Measurements from ENCODE around the gene SLC66A3. TPM values are rescaled to one million over a fixed set of nuclear protein-coding genes. Genes with fewer than 3 reads are reported as not detected.

The SLC66A3 gene
- total RNA-seq, 1 experiment from 2014 or later, result 19.2 TPM

DNA sequence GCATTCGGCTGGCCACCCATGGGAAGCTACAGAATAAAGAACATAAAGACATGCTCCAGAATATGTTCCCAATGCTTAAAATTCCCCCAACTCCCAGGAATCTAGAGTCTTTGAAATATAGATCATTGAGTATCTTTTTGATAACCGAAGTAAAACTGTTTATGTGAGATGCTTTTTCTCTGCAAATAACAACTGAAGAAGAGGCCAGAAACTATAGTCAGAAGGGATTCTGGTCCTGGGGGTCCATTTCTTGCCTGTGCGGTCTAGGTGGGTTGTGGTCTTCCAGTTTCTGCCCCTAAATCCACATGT lies 30.6 kb upstream of the SLC66A3 start:
- intact Hi-C loops (cut with micrococcal nuclease), result loop anchor here (1.0 to 2.0 kb wide), 2 partner anchors 214 to 289 kb away; partner anchors contain the start of gene KCNF1
- Histone ChIP-seq H3K79me2 (ENCODE audit: low read length) (no peaks in the 10 kb centered on the region), H3K36me3 (ENCODE audit: low read depth, low read length) (no peaks in the 10 kb centered on the region), H3K4me2 (ENCODE audit: low read length) (0 out of 2 replicates have a peak overlapping the region, but pooled peaks have one; percentile 58), H3K27me3 (ENCODE audit: low read length) (no peaks in the 10 kb centered on the region), H2AFZ (ENCODE audit: low read length) (peak overlapping the region; percentile 70), H3K4me1 (ENCODE audit: insufficient read depth, low read length) (peaks cover 13% of the 10 kb centered on the region), H3K9me3 (ENCODE audit: low read length) (no peaks in the 10 kb centered on the region), H3F3A (ENCODE audit: low read length, unreplicated experiment) (no peaks in the 10 kb centered on the region), H3K27ac (ENCODE audit: low read length) (no peak overlapping the region), H3K9ac (ENCODE audit: low read length) (no peak overlapping the region), H3K9me2 (replicated peaks; ENCODE audit: low read length) (no peaks in the 10 kb centered on the region), H4K20me1 (ENCODE audit: low read length) (no peaks in the 10 kb centered on the region), H3K4me3 (ENCODE audit: low read length) (no peak overlapping the region)
- DNase-seq (no peak), ATAC-seq (no peak)
- no TSS peak for BruUV-seq (replicated peaks)
- TF ChIP-seq EZH2 (IDR thresholded peaks at IDR 0.05; ENCODE audit: low read length, unreplicated experiment) (no peak), EZH2phosphoT487 (IDR thresholded peaks at IDR 0.05; ENCODE audit: borderline replicate concordance, low read length) (no peak)
- TF ChIP-seq, protein P1, sequence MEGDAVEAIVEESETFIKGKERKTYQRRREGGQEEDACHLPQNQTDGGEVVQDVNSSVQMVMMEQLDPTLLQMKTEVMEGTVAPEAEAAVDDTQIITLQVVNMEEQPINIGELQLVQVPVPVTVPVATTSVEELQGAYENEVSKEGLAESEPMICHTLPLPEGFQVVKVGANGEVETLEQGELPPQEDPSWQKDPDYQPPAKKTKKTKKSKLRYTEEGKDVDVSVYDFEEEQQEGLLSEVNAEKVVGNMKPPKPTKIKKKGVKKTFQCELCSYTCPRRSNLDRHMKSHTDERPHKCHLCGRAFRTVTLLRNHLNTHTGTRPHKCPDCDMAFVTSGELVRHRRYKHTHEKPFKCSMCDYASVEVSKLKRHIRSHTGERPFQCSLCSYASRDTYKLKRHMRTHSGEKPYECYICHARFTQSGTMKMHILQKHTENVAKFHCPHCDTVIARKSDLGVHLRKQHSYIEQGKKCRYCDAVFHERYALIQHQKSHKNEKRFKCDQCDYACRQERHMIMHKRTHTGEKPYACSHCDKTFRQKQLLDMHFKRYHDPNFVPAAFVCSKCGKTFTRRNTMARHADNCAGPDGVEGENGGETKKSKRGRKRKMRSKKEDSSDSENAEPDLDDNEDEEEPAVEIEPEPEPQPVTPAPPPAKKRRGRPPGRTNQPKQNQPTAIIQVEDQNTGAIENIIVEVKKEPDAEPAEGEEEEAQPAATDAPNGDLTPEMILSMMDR (conservative IDR thresholded peaks at IDR 0.05; ENCODE audit: low read depth, low read length), result no peak
- ChIA-PET POLR2A (ENCODE audit: unreplicated experiment) (no interaction called here), CTCF (interaction anchor here (1.0 to 2.0 kb wide), 4 partner anchors 8 to 295 kb away, joined by 4 to 16 read pairs (median 7); a partner anchor contains a TSS)

DNA sequence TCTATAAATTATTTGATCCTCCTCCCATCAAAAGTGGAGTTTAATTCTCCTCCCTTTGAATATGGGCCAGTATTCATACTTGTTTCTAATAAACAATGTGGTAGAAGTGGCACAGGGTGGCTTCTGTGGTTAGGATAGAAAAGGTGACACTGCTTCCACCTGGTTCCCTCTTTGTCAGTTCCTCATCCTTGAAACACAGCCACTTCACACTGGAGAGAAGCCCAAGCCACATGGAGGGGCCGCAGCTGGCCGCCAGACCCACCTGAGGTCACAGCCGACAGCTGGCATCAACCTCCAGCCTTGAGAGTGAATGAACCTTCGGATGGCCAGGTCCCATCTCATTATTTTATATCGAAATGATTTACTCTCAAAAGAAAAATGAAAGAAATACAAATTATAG lies 27.5 kb upstream of the SLC66A3 start:
- no peak overlapping the region for H2AFZ ChIP-seq (ENCODE audit: low read length)
- no peaks in the 10 kb centered on the region for H3K9me2 ChIP-seq (replicated peaks; ENCODE audit: low read length)
- CTCF ChIA-PET, result no interaction called here
- H3K36me3 ChIP-seq (ENCODE audit: low read depth, low read length), result no peaks in the 10 kb centered on the region
- H3K9ac ChIP-seq (ENCODE audit: low read length), result no peak overlapping the region
- no peaks in the 10 kb centered on the region for H3K27me3 ChIP-seq (ENCODE audit: low read length)
- peaks cover 21% of the 10 kb centered on the region for H3K4me1 ChIP-seq (ENCODE audit: insufficient read depth, low read length)
- no peaks in the 10 kb centered on the region for H4K20me1 ChIP-seq (ENCODE audit: low read length)
- no peaks in the 10 kb centered on the region for H3K9me3 ChIP-seq (ENCODE audit: low read length)
- intact Hi-C loops (cut with micrococcal nuclease), result no loop called here
- H3K79me2 ChIP-seq (ENCODE audit: low read length), result no peaks in the 10 kb centered on the region
- POLR2A ChIA-PET (ENCODE audit: unreplicated experiment), result no interaction called here
- H3F3A ChIP-seq (ENCODE audit: low read length, unreplicated experiment), result no peaks in the 10 kb centered on the region
- BruUV-seq (replicated peaks), result no TSS peak
- TF ChIP-seq EZH2phosphoT487 (IDR thresholded peaks at IDR 0.05; ENCODE audit: borderline replicate concordance, low read length) (no peak), EZH2 (IDR thresholded peaks at IDR 0.05; ENCODE audit: low read length, unreplicated experiment) (no peak)
- TF ChIP-seq, protein P1 (conservative IDR thresholded peaks at IDR 0.05; ENCODE audit: low read depth, low read length), result no peak
- H3K27ac ChIP-seq (ENCODE audit: low read length), result no peak overlapping the region
- no peak overlapping the region for H3K4me3 ChIP-seq (ENCODE audit: low read length)
- ATAC-seq (no peak), DNase-seq (no peak)
- H3K4me2 ChIP-seq (ENCODE audit: low read length), result no peak overlapping the region

DNA sequence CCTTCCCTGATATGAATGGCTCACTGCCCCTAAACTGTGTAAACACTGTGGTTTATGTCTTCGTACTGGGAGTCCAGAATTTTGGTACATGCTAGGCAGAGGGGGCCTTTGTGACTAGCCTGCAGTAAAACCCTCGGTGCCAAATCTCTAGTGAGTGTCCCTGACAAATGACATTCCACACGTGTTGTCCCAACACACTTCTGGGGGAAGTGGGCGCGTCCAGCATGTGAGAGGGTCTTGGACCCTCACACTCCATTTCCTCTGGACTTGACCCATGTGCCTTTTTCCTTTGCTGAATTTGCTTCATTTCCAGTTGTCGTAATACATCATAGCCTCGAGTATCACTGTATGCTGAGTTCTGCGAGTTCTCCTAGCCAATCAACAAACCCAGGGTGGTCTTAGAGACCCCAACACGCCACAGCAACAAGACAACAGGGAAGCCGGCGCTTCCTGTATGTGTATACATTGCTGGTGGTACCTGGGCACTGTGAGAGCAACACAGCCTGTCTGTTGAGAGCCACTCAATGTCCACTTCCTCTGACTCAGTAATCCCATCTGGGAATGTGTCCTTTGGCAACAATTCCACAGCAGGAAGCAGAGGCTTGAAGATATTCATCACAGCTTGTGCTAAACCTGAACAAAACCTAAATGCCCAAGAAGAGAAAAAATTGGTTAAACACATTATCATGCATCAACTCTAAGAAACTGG lies 26.9 kb upstream of the SLC66A3 start:
- no peaks in the 10 kb centered on the region for H3K79me2 ChIP-seq (ENCODE audit: low read length)
- no peak overlapping the region for H3K4me3 ChIP-seq (ENCODE audit: low read length)
- no peak overlapping the region; the same call in 1 of the 2 replicates for H3K9ac ChIP-seq (ENCODE audit: low read length)
- H4K20me1 ChIP-seq (ENCODE audit: low read length), result no peaks in the 10 kb centered on the region
- peak; percentile 81 for DNase-seq
- peak overlapping the region; percentile 35 for H3K27ac ChIP-seq (ENCODE audit: low read length)
- no peaks in the 10 kb centered on the region for H3K9me2 ChIP-seq (replicated peaks; ENCODE audit: low read length)
- BruUV-seq (replicated peaks), result no TSS peak
- H3K4me1 ChIP-seq (ENCODE audit: insufficient read depth, low read length), result peaks cover 21% of the 10 kb centered on the region
- ChIA-PET POLR2A (ENCODE audit: unreplicated experiment) (no interaction called here), CTCF (no interaction called here)
- H3K36me3 ChIP-seq (ENCODE audit: low read depth, low read length), result no peaks in the 10 kb centered on the region
- no peak for TF ChIP-seq EZH2phosphoT487 (IDR thresholded peaks at IDR 0.05; ENCODE audit: borderline replicate concordance, low read length)
- TF ChIP-seq, protein P1 (conservative IDR thresholded peaks at IDR 0.05; ENCODE audit: low read depth, low read length), result no peak
- peak overlapping the region; percentile 49; the same call in 1 of the 2 replicates for H3K4me2 ChIP-seq (ENCODE audit: low read length)
- H3K9me3 ChIP-seq (ENCODE audit: low read length), result no peaks in the 10 kb centered on the region
- H2AFZ ChIP-seq (ENCODE audit: low read length), result peak overlapping the region; percentile 58; the same call in 1 of the 2 replicates
- ATAC-seq, result peak; percentile 36
- intact Hi-C loops (cut with micrococcal nuclease), result no loop called here
- H3K27me3 ChIP-seq (ENCODE audit: low read length), result no peaks in the 10 kb centered on the region
- no peaks in the 10 kb centered on the region for H3F3A ChIP-seq (ENCODE audit: low read length, unreplicated experiment)
